ENCODE measurements around the gene PTDSS2. TPM values are rescaled to one million over a fixed set of nuclear protein-coding genes. Genes with fewer than 3 reads are reported as not detected.
"Not testable (repeated sequence)": the region's sequence is repeated elsewhere in the genome, so short reads cannot be mapped to it uniquely, and the experiment has no call there.

PTDSS2 gene
- total RNA-seq, 1 donor from 2014 or later = 21.6 TPM

GRCh38 chr11:413120-414081, 36.7 kb upstream of the PTDSS2 start:
- DNase-seq (ENCODE audit: low spot score in 2 of 2) (no peak), FAIRE-seq (no peak)

GRCh38 chr11:414318-414857, 35.7 kb upstream of the PTDSS2 start:
- no peak for FAIRE-seq
- no peak for DNase-seq (ENCODE audit: low spot score in 2 of 2)

GRCh38 chr11:415640-416041, 34.4 kb upstream of the PTDSS2 start:
- FAIRE-seq (no peak), DNase-seq (ENCODE audit: low spot score in 2 of 2) (no peak)

GRCh38 chr11:416051-416756, 33.9 kb upstream of the PTDSS2 start:
- DNase-seq (ENCODE audit: low spot score in 2 of 2) (no peak), FAIRE-seq (no peak)

GRCh38 chr11:416757-417621, 33.1 kb upstream of the PTDSS2 start:
- DNase-seq (ENCODE audit: low spot score in 2 of 2) = no peak
- no peak for FAIRE-seq

GRCh38 chr11:417652-418342, 32.3 kb upstream of the PTDSS2 start:
- FAIRE-seq (no peak), DNase-seq (ENCODE audit: low spot score in 2 of 2) (no peak)

- DNase-seq (ENCODE audit: low spot score in 2 of 2) (no peak), FAIRE-seq (no peak)
These were observed 31.5 kb upstream of the PTDSS2 start for GRCh38 chr11:418343-419247.

GRCh38 chr11:419248-420005, 30.7 kb upstream of the PTDSS2 start:
- no peak for FAIRE-seq
- no peak for DNase-seq (ENCODE audit: low spot score in 2 of 2)

- DNase-seq (ENCODE audit: low spot score in 2 of 2) = no peak
- no peak for FAIRE-seq
These were observed 29.8 kb upstream of the PTDSS2 start for GRCh38 chr11:420054-420910.

- no peak for FAIRE-seq
- no peak for DNase-seq (ENCODE audit: low spot score in 2 of 2)
These were observed 29.2 kb upstream of the PTDSS2 start for GRCh38 chr11:420911-421321.

GRCh38 chr11:422249-422656, 27.8 kb upstream of the PTDSS2 start:
- FAIRE-seq = no peak
- no peak for DNase-seq (ENCODE audit: low spot score in 2 of 2)

- DNase-seq (ENCODE audit: low spot score in 2 of 2) (no peak), FAIRE-seq (no peak)
These were observed 25.8 kb upstream of the PTDSS2 start for GRCh38 chr11:424232-424631.

GRCh38 chr11:424766-425165, 25.3 kb upstream of the PTDSS2 start:
- not testable (repeated sequence) for FAIRE-seq; DNase-seq (ENCODE audit: low spot score in 2 of 2)

GRCh38 chr11:425301-425700, 24.8 kb upstream of the PTDSS2 start:
- DNase-seq (ENCODE audit: low spot score in 2 of 2) = no peak
- FAIRE-seq = no peak

- DNase-seq (ENCODE audit: low spot score in 2 of 2) (no peak), FAIRE-seq (no peak)
These were observed 23.2 kb upstream of the PTDSS2 start for GRCh38 chr11:426851-427250.

GRCh38 chr11:428295-428694, 21.8 kb upstream of the PTDSS2 start:
- DNase-seq (ENCODE audit: low spot score in 2 of 2) = no peak
- FAIRE-seq = no peak

- FAIRE-seq (no peak), DNase-seq (ENCODE audit: low spot score in 2 of 2) (no peak)
These were observed 20.7 kb upstream of the PTDSS2 start for GRCh38 chr11:429391-429790.
